Measurements from ENCODE around the gene CTH. TPM values are rescaled to one million over a fixed set of nuclear protein-coding genes. Genes with fewer than 3 reads are reported as not detected.

Gene CTH
- total RNA-seq, 6 experiments from 2014 or later = 32.3 to 85.7 (median 49.0) TPM

GRCh38 chr1:70384542-70384941 is 26.5 kb upstream of the CTH start:
- Histone ChIP-seq H3K9me3 (no peaks in the 10 kb centered on the region), H3K4me1 (no peaks in the 10 kb centered on the region), H3K4me3 (no peak overlapping the region), H3K27me3 (no peaks in the 10 kb centered on the region), H3K27ac (no peak overlapping the region), H3K36me3 (no peaks in the 10 kb centered on the region)
- WGBS (ENCODE audit: insufficient coverage, low coverage, low lambda C conversion rate, missing lambda C conversion rate) = 85% methylated on average over 2 of the region's 2 CpGs
- DNase-seq (no peak), ATAC-seq (no peak)
- TF ChIP-seq POLR2A (IDR thresholded peaks at IDR 0.05) (no peak), CTCF (IDR thresholded peaks at IDR 0.05) (no peak)
- intact Hi-C loops (cut with DNase I) = no loop called here

- Histone ChIP-seq H3K4me1 (no peaks in the 10 kb centered on the region), H3K36me3 (no peaks in the 10 kb centered on the region), H3K27me3 (no peaks in the 10 kb centered on the region), H3K4me3 (no peak overlapping the region), H3K9me3 (no peaks in the 10 kb centered on the region), H3K27ac (no peak overlapping the region)
- TF ChIP-seq CTCF (IDR thresholded peaks at IDR 0.05) (no peak), POLR2A (IDR thresholded peaks at IDR 0.05) (no peak)
- WGBS (ENCODE audit: insufficient coverage, low coverage, low lambda C conversion rate, missing lambda C conversion rate) = 74% methylated on average over 5 of the region's 6 CpGs
- intact Hi-C loops (cut with DNase I) = no loop called here
- no peak for DNase-seq
- ATAC-seq = no peak
Observed at GRCh38 chr1:70385477-70385876, 25.6 kb upstream of the CTH start.

- H3K9me3 ChIP-seq = no peaks in the 10 kb centered on the region
- intact Hi-C loops (cut with DNase I) = no loop called here
- H3K4me1 ChIP-seq = no peaks in the 10 kb centered on the region
- no peak overlapping the region for H3K4me3 ChIP-seq
- no peaks in the 10 kb centered on the region for H3K36me3 ChIP-seq
- DNase-seq (no peak), ATAC-seq (no peak)
- 97% methylated on average over 2 of the region's 2 CpGs for WGBS (ENCODE audit: insufficient coverage, low coverage, low lambda C conversion rate, missing lambda C conversion rate)
- no peaks in the 10 kb centered on the region for H3K27me3 ChIP-seq
- no peak overlapping the region for H3K27ac ChIP-seq
- TF ChIP-seq POLR2A (IDR thresholded peaks at IDR 0.05) (no peak), CTCF (IDR thresholded peaks at IDR 0.05) (no peak)
Observed at GRCh38 chr1:70386121-70386520, 24.9 kb upstream of the CTH start.

GRCh38 chr1:70387507-70387906 is 23.6 kb upstream of the CTH start:
- TF ChIP-seq POLR2A (IDR thresholded peaks at IDR 0.05) = no peak
- no peak for TF ChIP-seq CTCF (IDR thresholded peaks at IDR 0.05)
- H3K27me3 ChIP-seq = no peaks in the 10 kb centered on the region
- intact Hi-C loops (cut with DNase I) = no loop called here
- H3K27ac ChIP-seq = no peak overlapping the region
- no peak for ATAC-seq
- no peaks in the 10 kb centered on the region for H3K9me3 ChIP-seq
- no peak for DNase-seq
- H3K4me1 ChIP-seq = no peaks in the 10 kb centered on the region
- no peaks in the 10 kb centered on the region for H3K36me3 ChIP-seq
- no CpG with 5 or more reads among the region's 5 CpGs for WGBS (ENCODE audit: insufficient coverage, low coverage, low lambda C conversion rate, missing lambda C conversion rate)
- no peak overlapping the region for H3K4me3 ChIP-seq

GRCh38 chr1:70392626-70393025 is 18.4 kb upstream of the CTH start:
- H3K27me3 ChIP-seq = no peaks in the 10 kb centered on the region
- no peak overlapping the region for H3K27ac ChIP-seq
- H3K4me1 ChIP-seq = no peaks in the 10 kb centered on the region
- ATAC-seq = no peak
- TF ChIP-seq CTCF (IDR thresholded peaks at IDR 0.05) (no peak), POLR2A (IDR thresholded peaks at IDR 0.05) (no peak)
- H3K36me3 ChIP-seq = no peaks in the 10 kb centered on the region
- no peaks in the 10 kb centered on the region for H3K9me3 ChIP-seq
- intact Hi-C loops (cut with DNase I) = no loop called here
- no peak overlapping the region for H3K4me3 ChIP-seq
- no peak for DNase-seq

Measured in right lobe of liver (tissue), 6 donors.